Epithelial cell of prostate (primary cell): ENCODE measurements around the gene CEP83.

Source experiments
- DNase-seq: peaks from one replicate; pipeline ENCODE4 v3.0.0-alpha.2; 2011; ENCODE audit warnings: low read depth, low spot score
- H3K27ac ChIP-seq: fragments of 450-650 bp; 2 replicates; pipeline ENCODE4 v1.5.1; 2017; ENCODE audit warnings: mild to moderate bottlenecking

CEP83 gene

DNA sequence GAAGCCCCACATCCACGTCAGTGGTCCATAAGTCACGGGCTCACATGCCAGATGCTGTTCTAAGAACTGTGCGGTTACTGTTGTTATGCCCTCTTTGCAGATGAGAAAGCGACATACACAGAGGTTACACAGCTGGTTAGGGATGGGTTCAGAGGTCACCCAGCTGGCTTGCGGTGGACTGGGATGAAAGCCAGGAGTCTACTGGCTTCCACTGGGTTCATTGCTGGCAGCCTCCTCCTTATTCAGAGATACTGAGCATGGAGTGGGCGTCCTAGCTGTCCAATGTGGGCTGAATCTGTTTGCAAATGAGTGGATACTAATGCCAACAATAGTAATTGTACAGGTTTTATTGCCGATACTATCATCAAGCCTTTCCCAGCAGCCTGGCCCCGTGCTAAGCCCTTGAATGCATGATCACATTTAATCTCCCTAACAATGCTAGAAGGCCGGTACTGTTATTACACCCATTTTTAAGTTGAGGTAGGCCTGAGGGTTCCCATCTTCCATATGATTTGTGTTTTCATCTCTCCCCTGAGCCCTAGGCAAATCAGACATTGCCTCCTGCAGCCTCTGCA is 182.2 kb downstream of the CEP83 start:
- DNase-seq: no peak
- no peak overlapping the region for H3K27ac ChIP-seq

DNA sequence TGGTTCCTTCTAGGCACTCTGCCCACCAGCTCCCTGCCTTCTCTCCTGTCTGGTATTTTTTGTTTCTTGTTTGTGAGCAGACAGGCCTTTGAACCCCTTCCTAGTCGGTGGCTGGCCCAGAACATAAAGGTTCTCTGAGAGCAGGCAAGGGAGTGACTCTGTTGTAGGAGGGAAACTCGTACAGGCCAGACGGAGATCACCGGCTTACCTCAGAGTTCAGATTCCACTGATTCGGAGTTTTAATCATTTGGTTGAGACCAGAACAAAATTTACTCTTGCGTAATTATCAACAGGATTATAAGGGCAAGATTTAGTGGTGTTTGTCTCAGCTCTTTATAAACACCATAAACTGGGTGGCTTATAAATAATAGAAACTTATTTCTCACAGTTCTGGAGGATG is 182.9 kb downstream of the CEP83 start:
- DNase-seq: no peak
- no peak overlapping the region for H3K27ac ChIP-seq

DNA sequence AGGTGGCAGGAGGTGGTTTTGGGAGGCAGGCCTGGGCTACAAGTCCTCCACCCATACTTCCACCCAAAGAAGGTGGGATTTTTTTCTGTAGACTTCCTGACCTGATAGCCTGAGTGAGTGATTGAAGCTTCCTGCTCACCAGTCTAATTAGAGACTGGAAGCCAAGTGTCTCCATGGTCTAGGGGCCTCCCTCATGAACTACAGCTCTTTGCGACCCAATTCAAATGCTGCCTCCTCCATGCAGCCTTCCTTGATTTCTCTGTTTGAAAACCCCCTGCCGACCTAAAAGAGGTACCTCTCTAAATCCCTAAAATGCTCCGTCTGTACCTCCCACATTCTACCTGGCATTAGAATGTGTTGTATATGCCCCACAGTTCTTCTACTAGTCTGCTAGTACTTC is 186.4 kb downstream of the CEP83 start:
- H3K27ac ChIP-seq: no peak overlapping the region
- no peak for DNase-seq

DNA sequence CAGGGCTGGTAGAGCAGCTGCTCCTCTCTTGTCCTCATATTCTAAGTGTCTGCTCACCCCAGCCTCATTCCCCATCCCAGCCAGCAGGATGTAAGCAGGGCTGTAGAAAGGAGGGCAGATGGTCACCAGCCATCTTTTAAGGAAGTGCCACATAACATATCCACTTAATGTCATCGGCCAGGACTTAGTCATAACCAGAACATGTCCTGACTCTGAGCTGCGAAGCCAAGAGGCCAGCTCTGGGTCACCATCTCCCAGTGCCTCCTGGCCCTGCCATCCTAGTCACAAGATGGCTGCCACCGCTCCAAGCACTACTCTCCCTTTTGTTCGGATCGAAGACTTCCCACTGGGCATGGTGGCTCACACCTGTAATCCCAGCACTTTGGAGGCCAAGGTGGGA is 187.4 kb downstream of the CEP83 start:
- no peak for DNase-seq
- no peak overlapping the region for H3K27ac ChIP-seq

DNA sequence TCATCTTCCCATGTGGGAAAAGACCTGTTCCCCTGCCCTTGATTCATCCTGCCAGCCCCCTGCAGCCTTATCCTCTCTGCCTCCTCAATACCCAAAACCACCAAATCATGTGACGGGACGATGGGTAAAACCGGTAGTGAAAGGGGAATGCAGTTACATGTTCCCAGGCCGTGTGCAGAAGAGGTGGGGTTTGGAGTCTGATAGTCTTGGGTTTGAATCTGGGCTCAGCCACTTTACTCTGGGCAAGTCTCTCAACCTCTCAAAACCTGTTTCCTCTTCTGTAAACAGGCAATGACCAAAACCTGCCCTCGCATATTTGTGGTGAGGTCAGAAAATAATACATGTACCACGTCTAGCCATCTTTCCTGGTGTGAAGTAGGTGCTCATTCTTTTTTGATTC is 188.3 kb downstream of the CEP83 start:
- no peak for DNase-seq
- H3K27ac ChIP-seq: no peak overlapping the region

DNA sequence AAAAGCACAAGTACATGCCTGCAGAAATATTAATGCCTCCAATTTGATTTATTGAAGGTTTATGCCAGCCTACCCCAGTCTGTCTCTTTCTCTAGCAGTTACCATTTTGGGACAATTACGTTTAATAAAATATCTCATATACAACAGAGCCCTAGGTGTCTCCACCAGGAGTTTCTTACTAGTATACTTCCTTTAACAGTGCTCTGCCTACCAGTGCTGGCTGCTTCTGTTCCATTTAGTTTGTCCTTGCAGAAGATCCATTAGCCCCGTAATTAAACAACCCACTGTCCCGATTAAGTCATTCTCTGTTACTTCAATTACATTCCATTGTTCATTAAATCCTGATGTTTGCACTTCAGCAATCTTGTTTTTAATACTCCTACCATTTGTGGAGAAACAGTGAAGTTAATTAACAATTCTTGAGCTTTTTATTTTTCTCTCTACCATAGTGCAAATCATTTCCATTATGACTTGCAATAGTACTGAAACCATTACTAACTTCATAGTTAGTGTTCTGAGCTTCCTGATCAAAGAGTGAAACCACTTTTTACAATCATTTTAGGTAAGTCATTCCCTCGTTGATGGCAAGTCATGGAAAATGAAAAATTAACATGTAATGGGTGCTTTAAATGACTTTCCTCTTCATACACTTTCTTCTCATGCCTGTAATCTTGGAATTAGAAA is 190.2 kb downstream of the CEP83 start:
- DNase-seq: no peak
- H3K27ac ChIP-seq: no peak overlapping the region

DNA sequence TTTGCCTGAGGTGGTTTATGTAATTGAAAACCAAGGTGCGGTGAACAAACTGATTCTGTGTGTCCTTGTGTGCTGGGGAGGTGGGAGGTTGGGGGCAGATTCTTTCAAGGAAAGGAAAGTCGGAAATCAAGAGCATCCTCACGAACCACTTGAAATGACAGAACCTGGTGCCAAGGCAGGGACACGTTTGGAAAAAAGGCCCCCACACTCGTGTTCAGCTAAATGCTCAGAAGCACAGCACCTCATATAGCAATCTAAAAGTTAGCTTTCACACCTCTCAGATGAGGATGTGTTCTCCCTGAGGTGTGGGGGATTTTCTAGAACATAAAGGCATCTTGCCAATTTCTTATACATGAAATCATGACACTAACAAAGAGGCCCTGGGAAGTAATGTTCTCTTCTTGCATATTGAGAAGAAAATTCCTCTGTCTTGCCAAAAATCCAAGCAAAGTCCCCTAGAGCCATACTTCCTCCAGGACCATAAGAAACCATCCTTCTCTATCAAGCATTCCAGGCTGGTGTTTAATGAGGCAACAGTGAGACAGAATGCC is 191.7 kb downstream of the CEP83 start:
- DNase-seq: no peak
- no peak overlapping the region for H3K27ac ChIP-seq

DNA sequence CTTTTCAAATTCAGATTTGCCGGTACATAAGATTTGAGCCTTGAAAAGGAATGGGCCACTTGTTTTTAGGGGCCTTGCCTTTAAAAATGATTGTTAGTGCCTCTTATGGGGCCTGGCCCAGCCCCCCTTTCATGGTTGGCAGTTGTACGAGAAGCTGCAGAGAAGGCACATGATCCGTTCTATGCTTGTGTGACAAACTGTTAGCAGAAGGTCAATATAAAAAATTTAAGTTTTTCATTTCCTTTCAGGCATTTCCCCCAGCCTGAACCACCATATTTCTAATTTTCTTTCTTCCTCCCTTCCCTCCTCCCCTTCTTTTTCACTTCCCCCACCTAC is 192.2 kb downstream of the CEP83 start:
- no peak overlapping the region for H3K27ac ChIP-seq

DNA sequence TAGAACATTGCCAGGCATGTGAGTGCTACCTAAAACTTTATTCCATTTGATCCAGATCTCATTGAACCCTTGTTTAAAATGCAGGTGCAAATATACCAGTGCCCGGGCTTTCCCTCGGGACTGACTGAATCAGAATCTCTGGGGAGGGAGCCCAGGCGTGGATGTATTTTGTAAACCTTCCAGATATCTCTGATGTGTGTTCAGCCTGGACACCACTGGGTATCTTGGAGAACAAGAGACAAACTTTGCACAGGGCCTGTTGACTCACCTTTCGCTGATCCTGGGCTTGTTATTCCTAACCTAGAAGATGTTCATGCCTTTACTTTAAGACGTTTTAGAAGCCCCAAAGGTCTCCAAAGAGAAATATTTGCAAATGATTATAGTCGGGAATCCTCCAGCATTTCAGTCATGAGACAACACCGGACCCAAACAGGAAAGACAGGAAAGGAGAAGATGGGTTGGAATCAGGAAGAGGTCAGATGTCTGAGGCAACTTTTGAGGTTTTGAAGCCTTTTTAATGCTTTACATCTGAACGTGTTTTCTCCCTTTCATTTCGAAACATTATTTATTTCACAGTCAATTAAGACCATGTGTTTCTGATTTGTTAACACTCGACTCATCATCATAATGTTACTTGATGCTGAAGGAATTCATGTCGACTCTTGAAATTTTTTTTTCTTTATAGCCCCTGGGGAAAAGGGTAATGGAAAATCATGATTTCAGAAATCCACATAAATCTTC is 192.7 kb downstream of the CEP83 start:
- no peak for DNase-seq
- no peak overlapping the region for H3K27ac ChIP-seq

More for the DNA sequence above, 192.2 kb downstream of the CEP83 start:
- no peak for DNase-seq

DNA sequence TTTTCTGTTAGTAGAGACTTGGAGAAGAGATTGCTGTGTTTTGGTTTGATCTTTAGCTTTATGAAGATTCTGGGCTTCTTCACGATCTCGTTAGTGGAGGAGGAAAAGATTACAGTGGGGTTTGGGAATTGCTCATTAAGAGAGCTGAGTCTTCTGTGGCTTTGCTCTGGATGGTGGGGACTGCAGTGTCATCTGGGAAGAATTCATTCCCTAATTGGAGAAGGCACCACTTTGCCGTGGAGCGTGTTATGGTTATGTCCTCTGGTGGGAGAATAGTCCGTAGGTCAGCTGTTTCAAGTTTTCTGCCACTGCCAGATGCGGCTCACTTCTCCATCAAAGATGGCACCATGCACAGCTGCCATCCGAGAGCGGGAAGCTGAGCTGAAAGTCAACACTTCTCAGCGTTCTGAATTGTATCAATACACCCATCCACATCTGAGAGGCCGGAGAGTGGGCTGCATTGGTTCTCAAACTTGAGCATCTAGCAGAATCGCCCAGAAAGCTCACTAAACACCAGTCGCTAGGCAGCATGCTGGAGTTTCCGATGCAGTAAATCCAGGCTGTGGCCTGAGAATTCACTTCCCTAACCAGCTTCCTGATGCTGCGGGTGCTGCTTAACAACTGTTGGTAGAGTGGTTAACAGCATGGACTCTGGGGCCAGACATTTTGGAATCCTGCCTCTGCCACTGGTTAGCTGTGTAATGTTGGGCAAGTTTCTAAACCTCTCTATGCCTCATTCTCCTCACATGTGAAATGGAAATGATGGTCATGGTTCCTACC is 193.5 kb downstream of the CEP83 start:
- no peak for DNase-seq
- H3K27ac ChIP-seq: no peak overlapping the region

DNA sequence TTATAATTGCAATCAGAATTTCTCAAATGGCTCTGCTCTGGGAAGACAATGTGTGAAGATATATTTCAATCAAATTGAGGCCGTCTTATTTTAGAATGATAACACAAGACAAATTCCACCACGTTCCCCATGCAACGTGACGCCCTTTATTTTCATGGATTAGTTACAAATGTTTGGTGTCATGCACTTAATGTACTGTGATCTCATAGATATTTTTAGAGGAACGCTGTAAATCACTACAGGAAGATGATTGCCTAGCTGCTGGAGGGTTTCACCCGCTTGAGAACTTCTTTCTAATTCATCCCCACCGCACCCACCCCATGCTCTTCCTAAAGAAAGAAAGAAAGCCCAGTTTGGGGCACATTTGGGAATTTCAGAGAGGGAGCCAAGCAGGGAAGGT is 194.1 kb downstream of the CEP83 start:
- no peak for DNase-seq
- H3K27ac ChIP-seq: no peak overlapping the region

DNA sequence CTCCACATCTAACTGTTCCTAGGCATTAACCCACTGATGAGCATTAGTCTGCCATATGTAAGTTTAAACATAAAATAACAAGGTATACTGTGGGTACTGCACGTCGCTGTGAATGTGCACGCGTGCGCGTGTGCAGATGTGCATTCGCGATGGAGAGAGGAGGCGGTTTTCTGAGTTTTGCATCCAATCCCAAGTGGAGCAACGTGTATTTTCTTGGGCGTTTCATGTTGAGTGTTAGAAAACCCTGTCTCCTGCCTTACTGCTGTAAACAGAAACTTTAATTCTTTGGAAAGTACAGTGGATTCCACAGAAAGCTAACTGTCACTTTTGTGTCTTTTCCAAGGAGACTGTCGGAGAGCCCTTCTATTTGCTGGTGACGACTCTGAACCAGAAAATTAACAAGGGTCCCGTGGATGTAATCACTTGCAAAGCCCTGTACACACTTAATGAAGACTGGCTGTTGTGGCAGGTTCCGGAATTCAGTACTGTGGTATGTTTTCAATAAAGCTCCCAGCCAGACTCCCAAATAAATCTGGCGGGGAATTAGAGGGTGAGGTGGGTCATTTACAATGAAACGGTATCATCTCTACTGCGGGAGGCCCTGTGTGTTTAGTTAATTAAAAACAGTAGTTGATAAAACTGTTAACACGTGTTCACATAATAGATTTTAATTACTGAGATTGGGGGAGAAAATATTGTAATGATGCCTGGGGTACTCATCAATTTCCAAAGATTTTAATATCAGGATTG is 194.8 kb downstream of the CEP83 start:
- DNase-seq: no peak
- no peak overlapping the region for H3K27ac ChIP-seq

DNA sequence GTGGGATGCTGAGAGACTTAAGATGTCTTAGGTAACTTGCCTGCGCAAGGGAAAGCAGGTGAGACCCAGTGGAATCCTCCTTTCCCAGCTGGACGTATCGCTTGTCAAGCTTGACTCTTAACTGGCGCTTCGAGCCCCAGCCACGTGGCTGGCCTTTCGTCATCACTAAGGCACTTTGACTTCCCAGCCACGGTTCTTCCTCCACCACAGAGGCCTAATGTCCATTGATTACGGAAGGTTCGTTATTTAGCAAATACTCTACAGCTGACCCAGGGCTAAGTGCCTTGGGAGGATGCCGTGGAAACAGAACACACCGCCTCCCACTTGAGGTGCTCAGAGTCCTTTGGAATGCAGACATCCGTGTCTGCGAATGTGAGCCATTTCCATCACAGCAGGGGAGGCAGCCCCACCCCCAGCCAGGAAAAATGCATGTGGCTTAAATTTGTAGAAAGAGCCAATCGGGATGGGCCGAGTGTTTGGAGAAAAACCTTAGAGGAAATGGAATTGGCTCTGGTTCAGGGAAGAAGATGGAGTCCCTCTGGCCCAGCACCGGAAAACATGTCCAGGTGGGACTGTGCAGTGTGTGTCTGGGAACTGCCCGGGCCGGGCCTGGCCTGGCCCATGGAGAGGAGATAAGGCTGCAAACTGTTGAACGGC is 195.6 kb downstream of the CEP83 start:
- DNase-seq: no peak
- no peak overlapping the region for H3K27ac ChIP-seq

DNA sequence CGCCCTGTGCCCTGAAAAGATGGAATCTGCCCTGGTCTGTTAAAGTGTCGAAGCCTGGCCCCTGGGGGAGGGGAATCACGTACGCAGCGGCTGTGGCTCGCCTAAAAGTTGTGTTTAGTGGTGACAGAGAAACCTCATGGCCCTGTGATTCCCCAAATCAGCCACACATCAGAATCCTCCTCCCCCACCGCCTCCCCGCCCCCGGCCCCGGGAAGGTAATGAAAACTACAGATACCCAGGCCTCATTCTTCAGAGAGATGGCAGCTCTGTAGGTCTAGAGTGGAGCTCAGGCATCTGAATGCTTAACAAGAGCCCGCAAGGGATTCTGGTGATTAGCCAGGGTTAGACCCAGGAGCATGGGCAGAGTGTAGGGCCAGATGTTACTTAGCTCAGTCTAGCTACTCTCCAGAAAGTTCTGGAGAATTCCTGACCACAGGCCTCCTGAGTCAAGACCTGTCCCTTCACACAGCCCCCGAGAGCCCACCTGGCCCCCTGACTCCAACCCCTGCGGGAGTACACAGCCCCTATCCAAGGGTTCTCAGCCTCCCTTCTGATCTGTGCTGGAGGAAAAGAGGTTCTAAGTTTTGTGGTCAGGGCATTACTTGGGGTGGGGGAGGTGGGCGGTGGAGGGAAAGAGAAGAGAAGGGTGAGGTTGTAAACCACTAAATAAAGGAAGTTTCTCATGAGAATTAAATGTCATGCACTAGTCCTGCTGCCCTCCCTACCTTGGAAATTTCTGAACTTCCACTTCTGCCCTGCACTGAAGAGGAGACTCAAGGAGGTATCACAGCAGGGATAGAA is 196.5 kb downstream of the CEP83 start:
- H3K27ac ChIP-seq: no peak overlapping the region
- no peak for DNase-seq

DNA sequence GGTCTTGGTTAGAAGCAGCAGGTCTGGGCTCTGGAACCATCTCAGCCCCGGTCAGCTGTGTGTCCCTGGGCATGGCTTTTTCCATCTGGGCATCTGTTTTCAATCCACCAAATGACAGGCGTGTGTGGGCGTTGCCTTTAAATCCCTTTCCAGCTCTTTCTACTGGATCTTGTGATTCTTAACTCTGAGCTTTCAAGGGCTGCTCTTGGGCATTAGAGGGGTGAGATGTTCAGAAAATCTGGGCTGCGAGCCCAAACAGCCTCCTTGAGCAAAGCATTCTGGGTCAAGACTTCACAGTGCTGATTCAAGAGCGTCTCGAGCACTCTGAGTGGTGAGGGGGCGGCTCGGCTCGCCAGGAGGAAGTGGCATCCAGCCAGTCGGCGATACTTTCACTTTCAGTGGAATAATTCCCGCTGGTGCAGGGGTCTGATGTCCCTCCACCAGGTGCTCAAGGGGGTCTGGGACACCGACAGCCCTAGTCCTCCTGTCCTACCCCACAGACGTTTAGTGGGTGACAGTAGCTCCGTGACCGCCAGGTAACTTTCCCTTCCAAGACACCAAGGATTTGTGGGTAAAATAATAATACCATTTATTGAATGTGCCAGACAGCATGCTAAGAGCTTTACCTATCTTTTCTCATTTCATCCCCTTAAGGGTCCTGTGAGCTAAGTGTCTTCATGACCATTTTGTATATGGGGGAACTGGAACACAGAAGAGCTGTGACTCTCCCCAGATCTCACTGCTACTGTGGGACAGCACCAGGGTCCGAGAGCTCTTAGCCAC is 197.2 kb downstream of the CEP83 start:
- no peak for DNase-seq
- H3K27ac ChIP-seq: no peak overlapping the region

DNA sequence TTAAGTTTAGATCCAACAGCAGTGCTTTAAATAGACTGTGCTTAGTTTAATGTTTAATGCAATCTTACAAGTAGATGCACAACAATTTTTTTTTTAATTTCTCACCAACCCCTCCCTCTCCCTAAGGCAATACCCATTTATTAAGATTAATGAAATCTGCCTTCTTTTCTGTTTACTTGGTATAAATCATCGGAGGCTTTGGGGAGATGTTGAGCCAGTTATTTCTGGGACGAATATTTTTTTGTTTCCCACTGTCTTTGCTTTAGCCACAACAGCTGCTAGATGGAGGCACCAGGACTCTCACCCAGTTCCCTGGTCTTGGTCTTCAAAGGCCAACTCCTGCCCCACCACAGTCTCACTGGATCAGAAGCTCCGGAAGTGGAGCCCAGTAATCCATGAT is 197.9 kb downstream of the CEP83 start:
- DNase-seq: no peak
- H3K27ac ChIP-seq: no peak overlapping the region

DNA sequence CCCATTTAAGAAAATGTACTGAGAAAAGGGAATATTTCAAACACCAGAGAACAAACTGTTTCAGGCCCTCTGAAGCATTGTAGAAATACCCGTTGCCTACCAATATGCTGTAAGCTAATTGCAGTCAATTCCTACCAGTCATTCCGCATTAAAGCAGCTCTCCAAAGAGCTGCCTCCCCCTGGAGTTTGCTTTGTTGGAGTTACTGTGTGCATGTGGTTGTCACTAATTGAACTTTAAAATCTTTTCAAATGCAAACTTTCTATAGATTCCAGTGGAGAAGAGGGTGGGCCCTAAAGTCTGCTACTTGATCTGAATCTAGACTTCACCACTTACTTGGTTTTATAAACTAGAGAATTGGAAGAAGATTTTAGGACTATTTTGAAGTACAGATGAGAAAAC is 198.5 kb downstream of the CEP83 start:
- H3K27ac ChIP-seq: no peak overlapping the region
- no peak for DNase-seq

DNA sequence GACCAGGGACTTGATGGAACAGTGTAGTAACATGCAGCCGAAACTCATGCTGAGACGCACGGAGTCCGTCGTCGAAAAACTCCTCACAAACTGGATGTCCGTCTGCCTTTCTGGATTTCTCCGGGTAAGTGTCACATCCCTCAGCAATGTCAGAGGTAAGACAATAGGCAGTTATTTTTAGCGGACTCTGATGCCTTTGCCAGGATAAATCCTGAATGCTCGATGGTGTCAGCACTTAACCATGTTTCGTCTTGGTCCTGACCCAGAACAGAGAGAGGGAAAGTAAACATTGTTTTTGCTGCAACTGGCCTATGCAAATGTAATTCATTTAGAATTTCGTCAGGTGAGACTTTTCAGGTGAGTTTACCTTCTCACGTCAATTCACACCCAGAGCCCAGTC is 198.9 kb downstream of the CEP83 start:
- DNase-seq: no peak
- H3K27ac ChIP-seq: no peak overlapping the region
